B cell (primary cell): ENCODE results near the gene STPG4. TPM values are rescaled to one million over a fixed set of nuclear protein-coding genes. Genes with fewer than 3 reads are reported as not detected.
"Not testable (repeated sequence)": the region's sequence is repeated elsewhere in the genome, so short reads cannot be mapped to it uniquely, and the experiment has no call there.

Experiments
- ATAC-seq: fragments of 200-7000 bp; cut with Tn5 transposase; one replicate; pipeline ENCODE4 v1.10.0; 2021; ENCODE audit warnings: low read depth, mild to moderate bottlenecking, moderate number of reproducible peaks, moderate library complexity
- CTCF ChIA-PET: fragments of 350-600 bp; sonication (Branson Sonifier 250); formaldehyde crosslinking; loops from one replicate; lab custom pipeline; 2021; ENCODE audit warnings: antibody characterized with exemption, inconsistent platforms; lab: Charles Lee
- POLR2A ChIA-PET: fragments of 350-600 bp; sonication (Branson Sonifier 250); formaldehyde crosslinking; loops from one replicate; lab custom pipeline; 2021; ENCODE audit warnings: antibody characterized with exemption; lab: Charles Lee
- DNase-seq: peaks from one replicate; pipeline ENCODE4 v3.0.0; 2013
- H2AFZ ChIP-seq: 2 replicates; pipeline ENCODE4 v1.6.1; 2012; ENCODE audit warnings: mild to moderate bottlenecking, low read depth, low read length; ENCODE audit not compliant: insufficient read depth, poor library complexity, severe bottlenecking
- H3K27ac ChIP-seq, 2 donors: 1 replicate in 1 of 2; 2 replicates in 1 of 2; pipeline ENCODE4 v1.5.1; 2012 to 2013; ENCODE audit warnings: low read length in 2 of 2, mild to moderate bottlenecking in 2 of 2, moderate library complexity in 1 of 2
- H3K27me3 ChIP-seq, 4 experiments: fragments of 200-600 bp in 1 of 4; sonication (generic) in 1 of 4; replicated peaks in 1 of 4; 1 replicate in 2 of 4; 2 replicates in 2 of 4; pipeline versions ENCODE4 v1.6.1 to v1.7.0; 2013 to 2016; ENCODE audit warnings: low read length in 3 of 4, mild to moderate bottlenecking in 2 of 4, mixed read lengths in 1 of 4, moderate library complexity in 1 of 4; ENCODE audit not compliant: insufficient read depth in 4 of 4, control insufficient read depth in 3 of 4; ENCODE audit errors: control extremely low read depth in 1 of 4
- H3K36me3 ChIP-seq, 2 experiments: replicated peaks in 1 of 2; 1 replicate in 1 of 2; 2 replicates in 1 of 2; pipeline versions ENCODE4 v1.6.1 to v1.7.1; 2013; ENCODE audit warnings: low read length in 1 of 2; ENCODE audit not compliant: insufficient read depth in 2 of 2, control insufficient read depth in 1 of 2; ENCODE audit errors: control extremely low read depth in 1 of 2, extremely low read depth in 1 of 2
- H3K4me1 ChIP-seq, 2 donors: fragments of 200-600 bp in 1 of 2; sonication (generic) in 1 of 2; 1 replicate in 1 of 2; 2 replicates in 1 of 2; pipeline versions ENCODE4 v1.5.1 to v1.6.1; 2013 to 2017; ENCODE audit warnings: low read length in 2 of 2; ENCODE audit not compliant: control insufficient read depth in 2 of 2, insufficient read depth in 2 of 2
- H3K4me2 ChIP-seq: replicated peaks from 2 replicates; pipeline ENCODE3; 2012; ENCODE audit warnings: mild to moderate bottlenecking, low read depth, low read length; ENCODE audit not compliant: poor library complexity, severe bottlenecking
- H3K4me3 ChIP-seq, 5 experiments: fragments of 200-600 bp in 1 of 5; sonication (generic) in 1 of 5; 1 replicate in 3 of 5; 2 replicates in 2 of 5; pipeline versions ENCODE4 v1.5.1 to v1.7.0; 2011 to 2016; ENCODE audit warnings: low read length in 4 of 5, mild to moderate bottlenecking in 4 of 5, low read depth in 2 of 5, control low read depth in 1 of 5, moderate library complexity in 1 of 5; ENCODE audit not compliant: insufficient read depth in 1 of 5; ENCODE audit errors: control extremely low read depth in 1 of 5, extremely low read depth in 1 of 5
- H3K79me2 ChIP-seq: fragments of 200-600 bp; sonication (generic); one replicate; pipeline ENCODE4 v1.6.0; 2016; ENCODE audit warnings: low read length; ENCODE audit not compliant: control insufficient read depth, insufficient read depth
- H3K9ac ChIP-seq: fragments of 200-600 bp; sonication (generic); 2 replicates; pipeline ENCODE4 v1.6.1; 2017; ENCODE audit warnings: mild to moderate bottlenecking, low read length, moderate library complexity
- H3K9me3 ChIP-seq, 3 donors: one replicate each; pipeline versions ENCODE4 v1.6.1 to v1.7.1; 2013; ENCODE audit warnings: low read length in 2 of 3; ENCODE audit not compliant: control insufficient read depth in 2 of 3, insufficient read depth in 1 of 3; ENCODE audit errors: control extremely low read depth in 1 of 3
- H4K20me1 ChIP-seq: 2 replicates; pipeline ENCODE4 v1.6.0; 2012; ENCODE audit warnings: mild to moderate bottlenecking, low read length; ENCODE audit not compliant: insufficient read depth, control insufficient read depth, poor library complexity, severe bottlenecking
- H3K27ac Mint-ChIP-seq: one replicate; pipeline ENCODE4 v1.8.0; 2021; ENCODE audit warnings: mixed read lengths
- H3K27me3 Mint-ChIP-seq: one replicate; pipeline ENCODE4 v1.8.0; 2021; ENCODE audit warnings: mixed read lengths
- H3K4me1 Mint-ChIP-seq: one replicate; pipeline ENCODE4 v1.8.0; 2021; ENCODE audit warnings: mixed read lengths
- H3K4me3 Mint-ChIP-seq: one replicate; pipeline ENCODE4 v1.8.0; 2021; ENCODE audit warnings: mixed read lengths
- H3K9me3 Mint-ChIP-seq: one replicate; pipeline ENCODE4 v1.8.0; 2022; ENCODE audit warnings: mixed read lengths; ENCODE audit not compliant: insufficient read depth
- EZH2 ChIP-seq: IDR thresholded peaks from 2 replicates; pipeline ENCODE4 v1.6.1; 2012; ENCODE audit warnings: borderline replicate concordance, low read depth, mild to moderate bottlenecking, moderate library complexity, low read length; ENCODE audit not compliant: insufficient read depth, poor library complexity, severe bottlenecking
- WGBS: methylation state at CpG from one replicate; pipeline ENCODE4 v1.1.5; 2013; ENCODE audit warnings: missing lambda C conversion rate; ENCODE audit not compliant: insufficient coverage; 5-methylcytosine and 5-hydroxymethylcytosine counted together
- intact Hi-C: fragments of 100-400 bp; cut with micrococcal nuclease; formaldehyde crosslinking; loops from one replicate; pipeline ENCODE4 v1.10.0; 2022
- polyA plus RNA-seq: library from polyadenylated mRNA; depleted of rRNA; stranded (reverse); fragments of >200 nt; gene quantifications from 2 replicates; pipeline ENCODE4 v1.2.3, GENCODE V29; 2012
- total RNA-seq, 2 donors: library from RNA; stranded (reverse); fragments of 120-200 nt in 1 of 2; gene quantifications; 1 replicate in 1 of 2; 2 replicates in 1 of 2; pipeline versions ENCODE4 v1.2.3 to v1.2.4, GENCODE V29; 2013 to 2022
- TF ChIP-seq, protein P1 (sequence below): fragments of 200-600 bp; IDR thresholded peaks from one replicate; pipeline ENCODE4 v1.8.0; 2022; ENCODE audit warnings: antibody characterized with exemption, mild to moderate bottlenecking

STPG4 gene
- total and polyA plus RNA-seq, 2 donors (not counting 1 experiment from before 2014, with no cell fraction given), result 0.31 to 0.79 TPM

- WGBS, result no CpG with 5 or more reads among the region's 4 CpGs
- H3K27ac ChIP-seq, ATAC-seq, H3K4me2 ChIP-seq, H3K36me3 ChIP-seq, H3K27me3 ChIP-seq, DNase-seq, H3K9me3 Mint-ChIP-seq, H3K4me1 Mint-ChIP-seq, POLR2A ChIA-PET, H3K9me3 ChIP-seq, H4K20me1 ChIP-seq, H3K4me3 Mint-ChIP-seq, H3K27me3 Mint-ChIP-seq, H3K27ac Mint-ChIP-seq, H3K4me3 ChIP-seq, CTCF ChIA-PET, H3K4me1 ChIP-seq, intact Hi-C loops, H3K9ac ChIP-seq, H3K79me2 ChIP-seq, H2AFZ ChIP-seq: not testable (repeated sequence)
Measured at GRCh38 chr2:47106231-47106630, 48.9 kb downstream of the STPG4 start.

- POLR2A ChIA-PET, ATAC-seq: not testable (repeated sequence)
- WGBS, result 96% methylated on average over 11 of the region's 14 CpGs
Measured at GRCh38 chr2:47099712-47100111, 55.4 kb downstream of the STPG4 start.

GRCh38 chr2:47098953-47099352 is 56.2 kb downstream of the STPG4 start:
- WGBS, result 91% methylated on average over 2 of the region's 4 CpGs
- no peak overlapping the region for H3K9ac ChIP-seq
- no peaks in the 10 kb centered on the region for H3K4me1 ChIP-seq
- H3K27me3 Mint-ChIP-seq, result no peaks in the 10 kb centered on the region
- CTCF ChIA-PET, result no interaction called here
- no peak for TF ChIP-seq EZH2
- TF ChIP-seq, protein P1, sequence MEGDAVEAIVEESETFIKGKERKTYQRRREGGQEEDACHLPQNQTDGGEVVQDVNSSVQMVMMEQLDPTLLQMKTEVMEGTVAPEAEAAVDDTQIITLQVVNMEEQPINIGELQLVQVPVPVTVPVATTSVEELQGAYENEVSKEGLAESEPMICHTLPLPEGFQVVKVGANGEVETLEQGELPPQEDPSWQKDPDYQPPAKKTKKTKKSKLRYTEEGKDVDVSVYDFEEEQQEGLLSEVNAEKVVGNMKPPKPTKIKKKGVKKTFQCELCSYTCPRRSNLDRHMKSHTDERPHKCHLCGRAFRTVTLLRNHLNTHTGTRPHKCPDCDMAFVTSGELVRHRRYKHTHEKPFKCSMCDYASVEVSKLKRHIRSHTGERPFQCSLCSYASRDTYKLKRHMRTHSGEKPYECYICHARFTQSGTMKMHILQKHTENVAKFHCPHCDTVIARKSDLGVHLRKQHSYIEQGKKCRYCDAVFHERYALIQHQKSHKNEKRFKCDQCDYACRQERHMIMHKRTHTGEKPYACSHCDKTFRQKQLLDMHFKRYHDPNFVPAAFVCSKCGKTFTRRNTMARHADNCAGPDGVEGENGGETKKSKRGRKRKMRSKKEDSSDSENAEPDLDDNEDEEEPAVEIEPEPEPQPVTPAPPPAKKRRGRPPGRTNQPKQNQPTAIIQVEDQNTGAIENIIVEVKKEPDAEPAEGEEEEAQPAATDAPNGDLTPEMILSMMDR, result no peak
- no peak overlapping the region for H2AFZ ChIP-seq
- POLR2A ChIA-PET, result no interaction called here
- H3K4me3 Mint-ChIP-seq, result no peak overlapping the region
- no peaks in the 10 kb centered on the region for H3K27me3 ChIP-seq
- no peaks in the 10 kb centered on the region for H3K9me3 ChIP-seq
- no peak for ATAC-seq
- H4K20me1 ChIP-seq, result no peaks in the 10 kb centered on the region
- no peak overlapping the region for H3K4me2 ChIP-seq
- H3K4me3 ChIP-seq, result no peak overlapping the region
- no peaks in the 10 kb centered on the region for H3K79me2 ChIP-seq
- no peak overlapping the region for H3K27ac Mint-ChIP-seq
- H3K27ac ChIP-seq, result no peak overlapping the region
- no peaks in the 10 kb centered on the region for H3K4me1 Mint-ChIP-seq
- intact Hi-C loops, result no loop called here
- no peaks in the 10 kb centered on the region for H3K9me3 Mint-ChIP-seq
- no peaks in the 10 kb centered on the region for H3K36me3 ChIP-seq
- DNase-seq, result no peak

More at GRCh38 chr2:47099712-47100111, 55.4 kb downstream of the STPG4 start:
- H3K27me3 Mint-ChIP-seq, H3K27ac Mint-ChIP-seq, H3K9me3 Mint-ChIP-seq, H3K4me1 Mint-ChIP-seq, H4K20me1 ChIP-seq, H3K79me2 ChIP-seq, H3K4me3 Mint-ChIP-seq, H3K9ac ChIP-seq, H3K4me1 ChIP-seq, H3K9me3 ChIP-seq, H3K27ac ChIP-seq, H2AFZ ChIP-seq, H3K27me3 ChIP-seq, DNase-seq, H3K4me3 ChIP-seq, CTCF ChIA-PET, H3K4me2 ChIP-seq, H3K36me3 ChIP-seq, intact Hi-C loops: not testable (repeated sequence)
